ENCODE measurements around the gene SAA2.
"Not testable (repeated sequence)": the region's sequence is repeated elsewhere in the genome, so short reads cannot be mapped to it uniquely, and the experiment has no call there.

The SAA2 gene

GRCh38 chr11:18209058-18209457 is 39.4 kb downstream of the SAA2 start:
- no peak overlapping the region for H3K4me3 ChIP-seq (replicated peaks in 1 of 2; ENCODE audit: low read depth in 2 of 2, low read length in 2 of 2)
- no peak for TF ChIP-seq CTCF (IDR thresholded peaks at IDR 0.05; ENCODE audit: low read depth, low read length)
- no peak for DNase-seq (ENCODE audit: low read depth in 2 of 2)

DNA sequence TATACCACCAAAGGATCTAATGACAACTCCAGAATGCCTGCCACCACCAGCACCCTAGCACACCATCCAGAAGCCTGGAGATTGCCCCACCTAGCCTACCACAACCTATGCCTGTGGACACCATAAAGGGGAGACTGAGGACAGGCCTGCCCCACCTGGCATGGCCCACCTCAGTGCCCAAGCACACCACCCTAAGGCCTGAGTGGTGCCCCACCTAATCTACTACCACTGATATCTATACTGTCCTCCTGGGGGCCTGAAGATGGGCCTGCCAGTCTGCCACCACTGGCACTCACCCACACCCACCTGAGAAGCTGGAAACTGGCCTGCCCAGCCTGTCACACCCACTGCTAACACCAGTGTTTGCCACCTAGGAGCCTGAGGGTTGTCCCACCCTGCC is 43.7 kb downstream of the SAA2 start:
- DNase-seq (ENCODE audit: low read depth in 2 of 2), result no peak
- H3K4me3 ChIP-seq (replicated peaks in 1 of 2; ENCODE audit: low read depth in 2 of 2, low read length in 2 of 2), result no peak overlapping the region
- TF ChIP-seq CTCF (IDR thresholded peaks at IDR 0.05; ENCODE audit: low read depth, low read length), result no peak

- no peak for DNase-seq (ENCODE audit: low read depth in 2 of 2)
- H3K4me3 ChIP-seq (replicated peaks in 1 of 2; ENCODE audit: low read depth in 2 of 2, low read length in 2 of 2), result no peak overlapping the region
- TF ChIP-seq CTCF (IDR thresholded peaks at IDR 0.05; ENCODE audit: low read depth, low read length), result no peak
These were observed 44.2 kb downstream of the SAA2 start for GRCh38 chr11:18204220-18204619.

GRCh38 chr11:18203723-18204122 is 44.7 kb downstream of the SAA2 start:
- no peak overlapping the region for H3K4me3 ChIP-seq (replicated peaks in 1 of 2; ENCODE audit: low read depth in 2 of 2, low read length in 2 of 2)
- peak; percentile 26 to 35 for DNase-seq (ENCODE audit: low read depth in 2 of 2)

DNA sequence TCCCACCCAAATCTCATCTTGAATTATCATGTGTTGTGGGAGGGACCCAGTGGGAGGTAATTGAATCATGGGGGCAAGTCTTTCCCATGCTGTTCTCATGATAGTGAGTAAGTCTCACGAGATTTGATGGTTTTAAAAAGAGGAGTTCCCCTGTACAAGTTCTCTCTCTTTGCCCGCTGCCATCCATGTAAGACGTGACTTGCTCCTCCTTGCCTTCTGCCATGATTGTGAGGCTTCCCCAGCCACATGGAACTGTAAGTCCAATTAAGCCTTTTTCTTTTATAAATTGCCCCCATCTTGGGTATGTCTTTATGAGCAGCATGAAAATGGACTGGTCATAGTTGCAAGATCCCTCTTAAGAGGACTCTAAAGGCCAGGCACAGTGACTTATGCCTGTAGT is 50.7 kb downstream of the SAA2 start:
- DNase-seq (ENCODE audit: low read depth in 2 of 2), result not testable (repeated sequence)

More at GRCh38 chr11:18203723-18204122, 44.7 kb downstream of the SAA2 start:
- peak; percentile 64 for TF ChIP-seq CTCF (IDR thresholded peaks at IDR 0.05; ENCODE audit: low read depth, low read length)

GRCh38 chr11:18196532-18196931 is 51.9 kb downstream of the SAA2 start:
- no peak for TF ChIP-seq CTCF (IDR thresholded peaks at IDR 0.05; ENCODE audit: low read depth, low read length)
- no peak overlapping the region for H3K4me3 ChIP-seq (replicated peaks in 1 of 2; ENCODE audit: low read depth in 2 of 2, low read length in 2 of 2)
- DNase-seq (ENCODE audit: low read depth in 2 of 2), result no peak

More for the DNA sequence above, 50.7 kb downstream of the SAA2 start:
- not testable (repeated sequence) for H3K4me3 ChIP-seq (replicated peaks in 1 of 2; ENCODE audit: low read depth in 2 of 2, low read length in 2 of 2)
